A673 (cell line): Measurements from ENCODE around the gene VCP. TPM values are rescaled to one million over a fixed set of nuclear protein-coding genes. Genes with fewer than 3 reads are reported as not detected.

Source experiments
- BruUV-seq: library from RNA; stranded (reverse); fragments of 400-500 nt; replicated peaks from 2 replicates; lab custom pipeline; 2021; lab: Mats Ljungman, UMichigan
- CTCF ChIA-PET: fragments of 300-600 bp; sonication (Branson Sonifier 250); formaldehyde crosslinking; loops from one replicate; lab custom pipeline; 2022; ENCODE audit warnings: antibody characterized with exemption; lab: Charles Lee
- POLR2A ChIA-PET: fragments of 300-600 bp; sonication (Branson Sonifier 250); formaldehyde crosslinking; loops from one replicate; lab custom pipeline; 2022; ENCODE audit warnings: antibody characterized with exemption; ENCODE audit not compliant: low non-redundant PET; lab: Charles Lee
- DNase-seq: peaks from one replicate; pipeline ENCODE4 v3.0.0-alpha.2; 2015; ENCODE audit warnings: low spot score
- H3K27ac ChIP-seq: fragments of 200-600 bp; sonication (generic); 2 replicates; pipeline ENCODE4 v1.5.1; 2016; ENCODE audit warnings: mixed run types, low read depth, mild to moderate bottlenecking, mixed read lengths, antibody characterized with exemption, low read length; ENCODE audit not compliant: poor library complexity, severe bottlenecking
- H3K27me3 ChIP-seq: fragments of 200-600 bp; sonication (generic); replicated peaks from 2 replicates; pipeline ENCODE4 v1.6.1; 2017; ENCODE audit warnings: mixed run types, low read depth, mild to moderate bottlenecking, mixed read lengths, antibody characterized with exemption, low read length; ENCODE audit not compliant: insufficient read depth, poor library complexity
- H3K36me3 ChIP-seq: fragments of 200-600 bp; sonication (generic); 2 replicates; pipeline ENCODE4 v1.6.1; 2016; ENCODE audit warnings: mixed run types, mild to moderate bottlenecking, mixed read lengths, antibody characterized with exemption, low read length; ENCODE audit not compliant: insufficient read depth, poor library complexity, severe bottlenecking
- H3K4me1 ChIP-seq: fragments of 200-600 bp; sonication (generic); 2 replicates; pipeline ENCODE4 v1.6.1; 2017; ENCODE audit warnings: mixed run types, mild to moderate bottlenecking, mixed read lengths, antibody characterized with exemption, low read length; ENCODE audit not compliant: insufficient read depth, poor library complexity, severe bottlenecking
- H3K4me3 ChIP-seq: fragments of 200-600 bp; sonication (generic); 2 replicates; pipeline ENCODE4 v1.5.1; 2016; ENCODE audit warnings: low read depth, mixed run types, mild to moderate bottlenecking, mixed read lengths, low read length; ENCODE audit not compliant: poor library complexity, severe bottlenecking
- H3K9me3 ChIP-seq: fragments of 200-600 bp; sonication (generic); 2 replicates; pipeline ENCODE4 v1.6.1; 2016; ENCODE audit warnings: mixed run types, low read depth, mild to moderate bottlenecking, mixed read lengths, antibody characterized with exemption, low read length; ENCODE audit not compliant: poor library complexity, severe bottlenecking
- CTCF ChIP-seq: fragments of 300-800, 200-600 bp; sonication (generic); conservative IDR thresholded peaks from 2 replicates; pipeline ENCODE4 v1.5.1; 2017; ENCODE audit warnings: low read depth, mild to moderate bottlenecking, antibody characterized with exemption, low read length, moderate library complexity, mixed read lengths
- EZH2 ChIP-seq: fragments of 200-600 bp; sonication (generic); IDR thresholded peaks from 2 replicates; pipeline ENCODE4 v1.6.1; 2017; ENCODE audit warnings: borderline replicate concordance, low read depth, mild to moderate bottlenecking, mixed read lengths, antibody characterized with exemption, low read length; ENCODE audit not compliant: poor library complexity, severe bottlenecking
- intact Hi-C: fragments of 100-400 bp; cut with micrococcal nuclease; formaldehyde crosslinking; loops from one replicate; pipeline ENCODE4 v1.10.0; 2022; ENCODE audit not compliant: unreplicated experiment
- total RNA-seq: library from RNA; stranded (reverse); gene quantifications from 2 replicates; pipeline ENCODE4 v1.2.3, GENCODE V29; 2021

VCP gene
- total RNA-seq, 1 experiment from 2014 or later: 643 TPM

GRCh38 chr9:35111001-35111933 lies 38.8 kb upstream of the VCP start:
- BruUV-seq: no TSS peak
- peak overlapping the region; percentile 78 for H3K27ac ChIP-seq

GRCh38 chr9:35110327-35110761 lies 37.9 kb upstream of the VCP start:
- peak overlapping the region; percentile 78 for H3K4me3 ChIP-seq
- intact Hi-C loops: loop anchor here (10.0 kb wide), 1 partner anchor 274 kb away; no protein-coding TSS in a partner anchor
- DNase-seq: peak; percentile 31

More at GRCh38 chr9:35111001-35111933, 38.8 kb upstream of the VCP start:
- CTCF ChIA-PET: no interaction called here
- TF ChIP-seq CTCF: no peak
- no peak for TF ChIP-seq EZH2
- Histone ChIP-seq H3K4me3 (peak overlapping the region; percentile 78), H3K36me3 (peaks cover 5% of the 10 kb centered on the region), H3K9me3 (no peaks in the 10 kb centered on the region), H3K27me3 (no peaks in the 10 kb centered on the region), H3K4me1 (peaks cover 33% of the 10 kb centered on the region)
- POLR2A ChIA-PET: interaction anchor here (0.7 kb wide), 1 partner anchor 8 kb away, joined by 4 read pairs; the partner anchor contains the start of gene STOML2
- DNase-seq: peak; percentile 99
- intact Hi-C loops: loop anchor here (10.0 kb wide), 1 partner anchor 274 kb away; no protein-coding TSS in a partner anchor

More at GRCh38 chr9:35110327-35110761, 37.9 kb upstream of the VCP start:
- H3K36me3 ChIP-seq: peaks cover 5% of the 10 kb centered on the region
- H3K27ac ChIP-seq: no peak overlapping the region
- no peaks in the 10 kb centered on the region for H3K27me3 ChIP-seq
- no TSS peak for BruUV-seq
- peaks cover 32% of the 10 kb centered on the region for H3K4me1 ChIP-seq
- POLR2A ChIA-PET: no interaction called here
- H3K9me3 ChIP-seq: no peaks in the 10 kb centered on the region
- CTCF ChIA-PET: no interaction called here
- TF ChIP-seq EZH2: no peak
- TF ChIP-seq CTCF: no peak
